ENCODE measurements around the gene DLGAP4. TPM values are rescaled to one million over a fixed set of nuclear protein-coding genes. Genes with fewer than 3 reads are reported as not detected.
A peak's percentile ranks its signal among the peaks of the same experiment; 100 is the strongest.

DLGAP4 gene
- total and polyA plus RNA-seq, 3 experiments from 2014 or later, result 15.5 to 19.3 (median 19.1) TPM

DNA sequence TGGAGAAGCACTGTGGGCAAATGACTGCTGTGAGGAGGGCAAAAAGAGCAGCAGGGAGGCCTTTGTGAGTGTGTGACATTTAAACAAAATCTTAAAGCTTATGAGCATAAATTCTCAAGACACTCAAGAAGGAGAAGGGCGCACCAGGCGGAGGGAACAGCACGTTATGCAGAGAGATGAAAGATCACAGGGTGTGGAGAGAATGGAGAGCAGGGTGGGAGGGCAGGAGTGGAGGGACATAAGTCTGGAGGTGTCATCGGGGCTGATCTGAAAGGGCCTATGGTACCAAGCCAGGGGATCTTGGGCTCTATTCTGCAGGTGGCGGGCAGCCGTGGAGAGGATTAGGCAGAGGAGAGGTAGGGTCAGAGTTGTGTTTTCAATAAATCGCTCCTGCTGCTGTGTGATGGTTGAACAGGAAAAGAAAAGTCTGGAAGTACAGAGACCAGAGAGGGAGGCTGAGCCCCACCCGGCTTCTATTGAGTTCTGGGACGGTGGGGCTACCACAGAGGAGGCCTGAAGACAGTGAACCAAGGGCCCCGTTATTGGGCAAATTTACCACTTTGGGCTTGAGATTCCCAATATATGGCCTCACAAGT is 24.3 kb upstream of the DLGAP4 start:
- H3K27ac ChIP-seq (ENCODE audit: low read depth, low read length), result no peak overlapping the region
- ChIA-PET POLR2A (no interaction called here), CTCF (no interaction called here)
- H3K4me1 Mint-ChIP-seq, result no peaks in the 10 kb centered on the region
- H3K9me3 Mint-ChIP-seq, result peaks cover 0 to 3% (median 0%) of the 10 kb centered on the region in 5 donors
- no peak overlapping the region for H3K27ac Mint-ChIP-seq
- peaks cover 7% of the 10 kb centered on the region for H3K27me3 ChIP-seq (ENCODE audit: insufficient read depth, low read length, poor library complexity, severe bottlenecking)
- H3K36me3 Mint-ChIP-seq, result no peaks in the 10 kb centered on the region
- no peak overlapping the region for H3K4me3 Mint-ChIP-seq
- DNase-seq, result no peak
- peaks cover 16 to 43% of the 10 kb centered on the region in 2 donors for H3K27me3 Mint-ChIP-seq
- no peaks in the 10 kb centered on the region for H3K9me3 ChIP-seq (ENCODE audit: low read length)
- no peaks in the 10 kb centered on the region for H3K36me3 ChIP-seq (ENCODE audit: insufficient read depth, low read length)
- no peak overlapping the region for H3K4me3 ChIP-seq (ENCODE audit: low read length)
- no peaks in the 10 kb centered on the region for H3K4me1 ChIP-seq (ENCODE audit: insufficient read depth, low read length)

DNA sequence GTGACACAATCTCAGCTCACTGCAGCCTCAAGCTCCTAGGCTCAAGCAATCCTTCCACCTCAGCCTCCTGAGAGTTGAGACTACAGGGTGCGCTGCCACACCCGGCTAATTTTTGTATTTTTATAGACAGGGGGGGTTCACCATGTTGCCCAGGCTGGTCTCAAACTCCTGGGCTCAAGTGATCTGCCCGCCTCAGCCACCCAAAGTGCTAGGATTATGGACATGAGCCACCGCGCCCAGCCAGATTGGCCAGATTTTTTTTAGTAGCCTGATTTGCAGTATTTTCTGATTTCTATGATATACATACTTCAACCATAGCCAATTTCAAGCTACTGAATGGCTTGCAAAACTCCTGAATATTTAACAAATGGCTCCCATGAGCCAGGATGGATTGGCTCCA is 21.4 kb upstream of the DLGAP4 start:
- peaks cover 0 to 4% (median 0%) of the 10 kb centered on the region in 5 donors for H3K9me3 Mint-ChIP-seq
- peaks cover 7% of the 10 kb centered on the region for H3K27me3 ChIP-seq (ENCODE audit: insufficient read depth, low read length, poor library complexity, severe bottlenecking)
- no peak overlapping the region for H3K4me3 Mint-ChIP-seq
- no peak overlapping the region for H3K4me3 ChIP-seq (ENCODE audit: low read length)
- ChIA-PET POLR2A (no interaction called here), CTCF (no interaction called here)
- H3K36me3 ChIP-seq (ENCODE audit: insufficient read depth, low read length), result no peaks in the 10 kb centered on the region
- no peak for DNase-seq
- peaks cover 16 to 46% of the 10 kb centered on the region in 2 donors for H3K27me3 Mint-ChIP-seq
- no peaks in the 10 kb centered on the region for H3K36me3 Mint-ChIP-seq
- H3K9me3 ChIP-seq (ENCODE audit: low read length), result no peaks in the 10 kb centered on the region
- no peaks in the 10 kb centered on the region for H3K4me1 Mint-ChIP-seq
- H3K4me1 ChIP-seq (ENCODE audit: insufficient read depth, low read length), result no peaks in the 10 kb centered on the region
- no peak overlapping the region for H3K27ac ChIP-seq (ENCODE audit: low read depth, low read length)
- no peak overlapping the region for H3K27ac Mint-ChIP-seq

DNA sequence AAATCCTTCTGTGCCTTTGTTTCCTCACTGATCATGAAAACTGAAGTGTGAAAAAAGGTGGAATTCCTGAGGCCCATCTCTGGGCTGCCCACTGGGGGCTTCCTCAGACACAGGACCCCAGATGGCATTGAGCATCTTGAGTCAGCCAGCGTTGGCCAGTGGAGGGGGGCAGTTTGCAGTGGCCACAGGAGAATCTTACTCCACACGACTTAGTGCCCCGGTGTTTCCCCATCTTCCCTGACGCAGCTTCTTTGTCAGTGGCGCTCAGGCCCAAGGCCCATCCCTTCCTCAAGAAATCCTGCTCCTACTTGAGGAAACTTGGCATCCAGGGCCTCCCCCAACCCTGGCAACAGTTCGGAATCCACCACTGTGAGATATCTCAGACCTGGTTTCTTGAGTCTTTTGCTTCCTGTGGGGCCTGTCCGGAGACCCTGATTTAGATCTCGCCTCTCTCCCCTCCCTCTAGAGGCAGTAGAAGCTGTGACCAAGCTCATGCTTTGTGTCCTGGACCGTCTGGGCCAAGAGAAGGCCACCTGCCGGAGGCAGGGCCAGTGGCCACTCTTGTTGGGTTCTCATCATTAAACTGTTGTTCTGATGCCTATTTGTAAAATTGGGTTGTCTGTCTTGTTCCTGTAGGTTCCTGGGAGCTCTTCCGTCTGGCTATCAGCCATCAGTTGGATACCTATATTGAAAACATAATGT is 20.2 kb upstream of the DLGAP4 start:
- Mint-ChIP-seq H3K4me3 (no peak overlapping the region), H3K9me3 (peaks cover 0 to 4% (median 0%) of the 10 kb centered on the region in 5 donors), H3K4me1 (no peaks in the 10 kb centered on the region), H3K27ac (peak overlapping the region in 1 of 8 donors; percentile 48), H3K36me3 (no peaks in the 10 kb centered on the region), H3K27me3 (peaks cover 15 to 36% of the 10 kb centered on the region in 2 donors)
- H3K4me3 ChIP-seq (ENCODE audit: low read length), result no peak overlapping the region
- POLR2A ChIA-PET, result no interaction called here
- H3K27me3 ChIP-seq (ENCODE audit: insufficient read depth, low read length, poor library complexity, severe bottlenecking), result peaks cover 7% of the 10 kb centered on the region
- H3K9me3 ChIP-seq (ENCODE audit: low read length), result no peaks in the 10 kb centered on the region
- no peaks in the 10 kb centered on the region for H3K4me1 ChIP-seq (ENCODE audit: insufficient read depth, low read length)
- no peak overlapping the region for H3K27ac ChIP-seq (ENCODE audit: low read depth, low read length)
- CTCF ChIA-PET, result no interaction called here
- no peaks in the 10 kb centered on the region for H3K36me3 ChIP-seq (ENCODE audit: insufficient read depth, low read length)
- DNase-seq, result no peak

DNA sequence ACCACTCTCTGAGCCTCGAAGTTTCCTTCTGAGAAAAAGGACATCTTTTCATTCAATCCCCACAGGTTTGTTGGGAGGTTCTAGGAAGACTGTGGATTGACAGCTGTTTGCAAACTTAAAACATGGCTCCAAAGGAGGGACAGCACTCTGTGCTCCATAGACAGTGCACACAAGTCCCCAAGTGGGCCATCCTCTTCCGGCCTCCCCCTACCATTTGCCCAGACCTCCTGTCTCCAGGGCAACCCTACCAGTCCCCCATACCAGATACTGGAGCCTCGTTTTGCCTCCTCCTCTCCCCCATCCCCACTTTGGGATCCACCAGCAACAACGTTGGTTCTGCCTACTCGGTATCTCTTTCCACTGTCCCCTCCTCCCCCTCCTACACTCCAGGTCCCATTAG is 8.5 kb upstream of the DLGAP4 start:
- Mint-ChIP-seq H3K4me3 (no peak overlapping the region), H3K27me3 (peaks cover 41 to 72% of the 10 kb centered on the region in 2 donors), H3K4me1 (no peaks in the 10 kb centered on the region), H3K9me3 (no peaks in the 10 kb centered on the region), H3K36me3 (no peaks in the 10 kb centered on the region), H3K27ac (no peak overlapping the region)
- no peak for DNase-seq
- H3K4me1 ChIP-seq (ENCODE audit: insufficient read depth, low read length), result no peaks in the 10 kb centered on the region
- H3K27ac ChIP-seq (ENCODE audit: low read depth, low read length), result no peak overlapping the region
- H3K36me3 ChIP-seq (ENCODE audit: insufficient read depth, low read length), result no peaks in the 10 kb centered on the region
- H3K27me3 ChIP-seq (ENCODE audit: insufficient read depth, low read length, poor library complexity, severe bottlenecking), result no peaks in the 10 kb centered on the region
- ChIA-PET POLR2A (no interaction called here), CTCF (no interaction called here)
- no peak overlapping the region for H3K4me3 ChIP-seq (ENCODE audit: low read length)
- H3K9me3 ChIP-seq (ENCODE audit: low read length), result no peaks in the 10 kb centered on the region

DNA sequence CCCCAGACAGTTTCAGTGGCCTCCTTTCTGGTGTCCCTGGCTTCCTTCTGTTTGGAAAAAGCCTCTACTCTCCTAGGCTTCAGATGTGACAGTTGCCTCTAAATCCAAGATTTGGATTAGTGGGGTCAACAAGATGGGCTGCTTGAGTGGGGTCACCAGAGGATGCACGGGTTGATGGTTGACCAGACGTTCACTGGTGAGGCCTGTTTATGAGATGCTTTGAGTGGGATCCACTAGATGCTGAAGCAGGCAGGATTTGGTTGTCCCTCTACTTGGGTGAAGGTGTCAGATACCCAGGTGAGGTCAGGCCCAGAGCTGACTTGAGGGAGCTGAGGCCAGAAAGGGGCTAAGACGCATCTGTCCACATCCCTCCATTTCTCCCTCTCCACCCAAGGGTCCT is 8.1 kb upstream of the DLGAP4 start:
- no peak for DNase-seq
- no peak overlapping the region for H3K27ac ChIP-seq (ENCODE audit: low read depth, low read length)
- POLR2A ChIA-PET, result no interaction called here
- no peaks in the 10 kb centered on the region for H3K4me1 ChIP-seq (ENCODE audit: insufficient read depth, low read length)
- Mint-ChIP-seq H3K27me3 (peaks cover 41 to 72% of the 10 kb centered on the region in 2 donors), H3K27ac (no peak overlapping the region), H3K4me1 (no peaks in the 10 kb centered on the region), H3K4me3 (no peak overlapping the region), H3K9me3 (no peaks in the 10 kb centered on the region), H3K36me3 (no peaks in the 10 kb centered on the region)
- no peaks in the 10 kb centered on the region for H3K36me3 ChIP-seq (ENCODE audit: insufficient read depth, low read length)
- CTCF ChIA-PET, result no interaction called here
- H3K27me3 ChIP-seq (ENCODE audit: insufficient read depth, low read length, poor library complexity, severe bottlenecking), result no peaks in the 10 kb centered on the region
- H3K4me3 ChIP-seq (ENCODE audit: low read length), result no peak overlapping the region
- no peaks in the 10 kb centered on the region for H3K9me3 ChIP-seq (ENCODE audit: low read length)

DNA sequence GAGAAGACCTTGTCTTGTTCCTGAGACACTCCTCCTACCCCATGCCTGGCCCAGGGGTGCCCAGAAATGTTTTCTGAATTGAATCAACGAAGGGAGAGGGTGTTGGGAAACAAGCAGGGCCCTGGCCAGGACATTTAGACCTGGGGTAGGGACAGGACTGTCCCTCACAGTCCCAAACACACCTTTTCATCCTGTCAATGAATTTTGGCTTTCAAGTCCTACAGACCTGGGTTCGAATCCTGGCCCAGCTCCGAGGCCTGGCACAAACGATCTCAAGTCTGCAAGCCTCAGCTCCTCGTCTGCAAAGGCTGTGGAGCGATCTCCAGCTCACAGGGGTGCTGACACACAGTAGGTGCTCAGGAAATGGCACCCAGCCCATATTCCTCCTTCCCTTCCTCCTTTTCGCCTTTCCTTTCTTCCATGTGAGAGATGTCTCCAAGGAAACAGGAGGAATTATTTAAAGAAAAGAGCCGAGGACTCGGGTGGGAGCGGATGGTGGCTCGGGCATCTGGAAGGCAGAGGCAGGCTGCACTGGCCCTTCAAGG is 7.3 kb upstream of the DLGAP4 start:
- Mint-ChIP-seq H3K9me3 (no peaks in the 10 kb centered on the region), H3K36me3 (no peaks in the 10 kb centered on the region), H3K27me3 (peaks cover 40 to 80% of the 10 kb centered on the region in 2 donors), H3K27ac (peak overlapping the region in 1 of 8 donors; percentile 7), H3K4me1 (no peaks in the 10 kb centered on the region), H3K4me3 (no peak overlapping the region)
- Histone ChIP-seq H3K4me3 (ENCODE audit: low read length) (no peak overlapping the region), H3K27ac (ENCODE audit: low read depth, low read length) (no peak overlapping the region), H3K27me3 (ENCODE audit: insufficient read depth, low read length, poor library complexity, severe bottlenecking) (peaks cover 2% of the 10 kb centered on the region), H3K36me3 (ENCODE audit: insufficient read depth, low read length) (no peaks in the 10 kb centered on the region), H3K4me1 (ENCODE audit: insufficient read depth, low read length) (no peaks in the 10 kb centered on the region), H3K9me3 (ENCODE audit: low read length) (no peaks in the 10 kb centered on the region)
- ChIA-PET CTCF (no interaction called here), POLR2A (no interaction called here)
- DNase-seq, result no peak

DNA sequence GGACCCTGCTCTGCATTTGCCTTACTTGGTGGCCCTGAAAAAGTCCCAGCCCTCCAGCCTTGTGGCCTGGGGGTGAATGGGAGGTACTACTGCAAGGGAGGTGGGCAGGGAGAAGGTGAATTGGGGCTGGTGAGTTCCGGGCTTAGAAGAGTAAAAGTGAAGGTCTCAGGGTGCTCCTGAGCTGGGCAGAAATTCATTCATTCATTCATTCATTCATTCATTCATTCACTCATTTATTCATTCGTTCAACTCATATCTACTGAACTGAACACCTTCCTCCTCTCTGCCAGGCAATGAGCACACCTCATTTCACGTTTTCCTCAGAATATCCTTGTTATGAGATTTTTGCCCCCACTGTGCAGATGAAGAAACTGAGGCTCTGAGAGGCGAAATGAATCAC is 6.7 kb upstream of the DLGAP4 start:
- ChIA-PET CTCF (no interaction called here), POLR2A (no interaction called here)
- Histone ChIP-seq H3K27ac (ENCODE audit: low read depth, low read length) (no peak overlapping the region), H3K4me1 (ENCODE audit: insufficient read depth, low read length) (no peaks in the 10 kb centered on the region), H3K9me3 (ENCODE audit: low read length) (no peaks in the 10 kb centered on the region), H3K27me3 (ENCODE audit: insufficient read depth, low read length, poor library complexity, severe bottlenecking) (peaks cover 3% of the 10 kb centered on the region), H3K4me3 (ENCODE audit: low read length) (no peak overlapping the region), H3K36me3 (ENCODE audit: insufficient read depth, low read length) (no peaks in the 10 kb centered on the region)
- Mint-ChIP-seq H3K4me3 (no peak overlapping the region), H3K4me1 (no peaks in the 10 kb centered on the region), H3K27me3 (peaks cover 39 to 85% of the 10 kb centered on the region in 2 donors), H3K9me3 (no peaks in the 10 kb centered on the region), H3K27ac (no peak overlapping the region), H3K36me3 (no peaks in the 10 kb centered on the region)
- no peak for DNase-seq

DNA sequence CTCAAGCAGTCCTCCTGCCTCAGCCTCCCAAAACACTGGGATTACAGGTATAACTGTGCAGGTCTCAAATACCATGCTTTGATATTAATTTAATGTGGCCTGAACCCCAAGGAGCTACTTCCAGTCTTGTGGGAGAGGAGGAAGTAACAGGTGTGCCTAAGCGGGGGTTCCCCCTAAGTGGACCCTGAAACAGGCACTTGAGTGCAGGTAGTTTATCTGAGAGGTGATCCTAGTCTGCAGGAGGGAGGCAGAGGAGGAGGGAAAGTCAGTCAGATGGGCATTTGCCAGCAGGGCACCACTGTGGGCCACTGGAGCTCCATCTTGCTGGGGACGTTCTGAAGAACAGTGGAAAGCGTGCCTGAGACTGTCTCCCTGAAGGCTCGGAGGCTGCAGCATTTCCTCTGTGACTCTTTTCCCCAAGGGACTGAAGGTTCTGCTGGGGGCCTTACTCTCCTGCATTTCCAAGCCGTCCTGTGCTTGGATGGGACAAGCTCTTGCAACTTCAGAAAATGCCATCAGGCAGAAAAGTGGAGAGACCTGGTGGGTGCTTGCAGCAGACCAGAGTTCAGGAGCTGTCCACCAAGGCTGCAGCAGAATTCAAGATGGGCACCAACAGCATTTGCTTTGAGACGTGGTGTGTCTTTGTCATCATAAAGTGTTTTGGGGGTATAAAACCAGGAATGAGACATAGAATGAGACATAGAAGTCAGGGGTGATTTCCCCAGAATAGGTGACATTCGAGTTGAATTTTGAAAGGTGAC is 4.6 kb upstream of the DLGAP4 start:
- Histone ChIP-seq H3K27me3 (ENCODE audit: insufficient read depth, low read length, poor library complexity, severe bottlenecking) (peaks cover 11% of the 10 kb centered on the region), H3K9me3 (ENCODE audit: low read length) (no peaks in the 10 kb centered on the region), H3K4me1 (ENCODE audit: insufficient read depth, low read length) (peaks cover under 1% of the 10 kb centered on the region), H3K36me3 (ENCODE audit: insufficient read depth, low read length) (no peaks in the 10 kb centered on the region), H3K27ac (ENCODE audit: low read depth, low read length) (no peak overlapping the region), H3K4me3 (ENCODE audit: low read length) (no peak overlapping the region)
- ChIA-PET POLR2A (no interaction called here), CTCF (no interaction called here)
- DNase-seq, result no peak
- Mint-ChIP-seq H3K27me3 (peaks cover 34 to 79% of the 10 kb centered on the region in 2 donors), H3K9me3 (no peaks in the 10 kb centered on the region), H3K4me1 (peaks cover 7 to 9% (median 9%) of the 10 kb centered on the region in 3 donors), H3K36me3 (no peaks in the 10 kb centered on the region), H3K4me3 (no peak overlapping the region), H3K27ac (no peak overlapping the region)
